Prostate gland (tissue), 2 donors: Measurements from ENCODE around the gene CDK11B. TPM values are rescaled to one million over a fixed set of nuclear protein-coding genes. Genes with fewer than 3 reads are reported as not detected.
"Not testable (repeated sequence)": the region's sequence is repeated elsewhere in the genome, so short reads cannot be mapped to it uniquely, and the experiment has no call there.

Experiments
- DNase-seq: peaks from one replicate; pipeline ENCODE4 v3.0.0-alpha.2; 2019; ENCODE audit warnings: low spot score
- H3K27ac ChIP-seq, 2 donors: fragments of 200-600 bp; sonication (generic); 2 replicates each; pipeline ENCODE4 v1.5.1; 2017 to 2019
- H3K27me3 ChIP-seq: fragments of 200-600 bp; sonication (generic); replicated peaks from 2 replicates; pipeline ENCODE4 v1.5.1; 2019; ENCODE audit not compliant: insufficient read depth
- H3K36me3 ChIP-seq, 2 donors: fragments of 200-600 bp; sonication (generic); 1 replicate in 1 of 2; 2 replicates in 1 of 2; pipeline versions ENCODE4 v1.5.1 to v1.8.1; 2017 to 2019
- H3K4me1 ChIP-seq: fragments of 200-600 bp; sonication (generic); replicated peaks from 2 replicates; pipeline ENCODE4 v1.5.1; 2019
- H3K4me3 ChIP-seq, 2 donors: fragments of 200-600 bp; sonication (generic); 2 replicates each; pipeline ENCODE4 v1.5.1; 2017 to 2019
- H3K9me3 ChIP-seq: fragments of 200-600 bp; sonication (generic); 2 replicates; pipeline ENCODE4 v1.5.1; 2017
- POLR2A ChIP-seq: fragments of 450-650 bp; IDR thresholded peaks from one replicate; pipeline ENCODE4 v1.6.1; 2016; ENCODE audit warnings: antibody characterized with exemption, mild to moderate bottlenecking
- POLR2AphosphoS5 ChIP-seq: sonication (generic); formaldehyde crosslinking; IDR thresholded peaks from one replicate; pipeline ENCODE4 v1.6.1; 2017; ENCODE audit warnings: antibody characterized with exemption
- WGBS: methylation state at CpG from one replicate; pipeline ENCODE4 v1.1.5; 2018; 5-methylcytosine and 5-hydroxymethylcytosine counted together
- intact Hi-C: fragments of 100-400 bp; cut with DNase I; formaldehyde crosslinking; loops from one replicate; pipeline ENCODE4 v1.14.2; 2022
- total RNA-seq, 2 donors: library from RNA; depleted of rRNA; stranded (reverse); fragments of >200 nt; gene quantifications; one replicate each; pipeline ENCODE4 v1.1.0, GENCODE V29; 2016
- TF ChIP-seq, protein P1 (sequence below), 4 experiments: fragments of 200-600 bp in 2 of 4; fragments of 450-650 bp in 2 of 4; sonication (generic) in 2 of 4; IDR thresholded peaks; 1 replicate in 3 of 4; 2 replicates in 1 of 4; pipeline ENCODE4 v1.5.1; 2016 to 2019; ENCODE audit warnings: antibody characterized with exemption in 4 of 4, mild to moderate bottlenecking in 2 of 4, moderate library complexity in 2 of 4

The CDK11B gene
- 10 to 100 TPM; 15.0 to 31.2 TPM for total RNA-seq

GRCh38 chr1:1658583-1659549, at the start of gene CDK11B:
Gene CDK11B (minus strand): TSS chr1:1659004. CDS start chr1:1657485, 1,519 bp downstream.
- TF ChIP-seq POLR2AphosphoS5 (peak; percentile 90), POLR2A (peak; percentile 39)
- TF ChIP-seq, protein P1, sequence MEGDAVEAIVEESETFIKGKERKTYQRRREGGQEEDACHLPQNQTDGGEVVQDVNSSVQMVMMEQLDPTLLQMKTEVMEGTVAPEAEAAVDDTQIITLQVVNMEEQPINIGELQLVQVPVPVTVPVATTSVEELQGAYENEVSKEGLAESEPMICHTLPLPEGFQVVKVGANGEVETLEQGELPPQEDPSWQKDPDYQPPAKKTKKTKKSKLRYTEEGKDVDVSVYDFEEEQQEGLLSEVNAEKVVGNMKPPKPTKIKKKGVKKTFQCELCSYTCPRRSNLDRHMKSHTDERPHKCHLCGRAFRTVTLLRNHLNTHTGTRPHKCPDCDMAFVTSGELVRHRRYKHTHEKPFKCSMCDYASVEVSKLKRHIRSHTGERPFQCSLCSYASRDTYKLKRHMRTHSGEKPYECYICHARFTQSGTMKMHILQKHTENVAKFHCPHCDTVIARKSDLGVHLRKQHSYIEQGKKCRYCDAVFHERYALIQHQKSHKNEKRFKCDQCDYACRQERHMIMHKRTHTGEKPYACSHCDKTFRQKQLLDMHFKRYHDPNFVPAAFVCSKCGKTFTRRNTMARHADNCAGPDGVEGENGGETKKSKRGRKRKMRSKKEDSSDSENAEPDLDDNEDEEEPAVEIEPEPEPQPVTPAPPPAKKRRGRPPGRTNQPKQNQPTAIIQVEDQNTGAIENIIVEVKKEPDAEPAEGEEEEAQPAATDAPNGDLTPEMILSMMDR (IDR thresholded peaks at IDR 0.05), result peak in 3 of 4 experiments; percentile 4 to 40 (median 36)
- H3K4me1 ChIP-seq, H3K36me3 ChIP-seq, H3K27me3 ChIP-seq, intact Hi-C loops, H3K9me3 ChIP-seq: not testable (repeated sequence)
- peak; percentile 82 for DNase-seq
- peak within 1 kb of the TSS; percentile 56 to 80 for H3K4me3 ChIP-seq
- WGBS, result under 1% methylated on average over 49 of the region's 96 CpGs
- H3K27ac ChIP-seq, result peak within 1 kb of the TSS; percentile 93 to 99

DNA sequence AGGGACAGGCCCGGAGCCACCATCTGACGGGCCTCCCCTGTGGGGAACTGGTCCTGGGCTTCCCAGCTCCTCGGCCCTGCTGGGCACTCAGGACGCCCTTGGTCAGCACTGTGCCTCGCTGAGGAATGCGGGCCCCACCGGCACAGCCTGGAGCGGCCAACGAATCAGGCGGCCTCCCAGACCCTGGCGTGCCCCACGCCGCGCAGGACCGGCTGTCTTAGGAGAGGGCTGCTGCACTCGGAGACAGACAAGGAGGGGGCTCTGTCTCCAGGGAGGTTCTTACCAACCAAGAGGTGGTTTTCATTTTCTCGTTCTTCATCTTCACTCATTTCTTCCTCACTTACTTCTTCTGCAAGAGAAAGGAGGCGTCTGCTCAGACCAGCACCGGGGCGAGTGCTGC, 49.1 kb upstream of the CDK11B start:
- H3K4me1 ChIP-seq, H3K27ac ChIP-seq, H3K27me3 ChIP-seq, H3K36me3 ChIP-seq, intact Hi-C loops, DNase-seq, H3K4me3 ChIP-seq, H3K9me3 ChIP-seq: not testable (repeated sequence)
- 93% methylated on average over 2 of the region's 20 CpGs for WGBS

GRCh38 chr1:1707241-1707640, 48.4 kb upstream of the CDK11B start:
- 91% methylated on average over 6 of the region's 23 CpGs for WGBS
- H3K4me3 ChIP-seq, H3K4me1 ChIP-seq, intact Hi-C loops, DNase-seq, H3K9me3 ChIP-seq, H3K36me3 ChIP-seq, H3K27ac ChIP-seq, H3K27me3 ChIP-seq: not testable (repeated sequence)

DNA sequence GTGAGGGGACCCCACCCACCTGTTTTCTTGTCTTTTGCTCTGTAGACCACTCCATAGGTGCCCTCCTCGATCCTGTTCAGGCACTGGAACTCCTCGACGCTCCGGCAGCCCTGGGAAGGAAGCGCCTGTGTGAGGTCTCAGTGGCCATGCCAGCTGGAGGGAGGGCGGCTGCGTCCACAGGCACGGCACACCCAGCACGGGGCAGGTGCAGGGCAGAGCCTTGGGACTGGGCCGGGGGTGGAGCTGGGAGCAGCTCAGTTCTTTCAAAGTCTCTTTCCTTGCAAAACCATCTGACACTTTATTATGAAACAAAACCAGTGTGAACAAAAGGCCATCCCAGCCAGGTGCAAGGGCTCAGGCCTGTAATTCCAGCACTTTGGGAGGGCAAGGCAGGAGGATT, 46.8 kb upstream of the CDK11B start:
- no CpG with 5 or more reads among the region's 10 CpGs for WGBS
- DNase-seq, H3K27ac ChIP-seq, H3K27me3 ChIP-seq, H3K4me3 ChIP-seq, H3K36me3 ChIP-seq, intact Hi-C loops, H3K4me1 ChIP-seq, H3K9me3 ChIP-seq: not testable (repeated sequence)

- H3K4me1 ChIP-seq, H3K4me3 ChIP-seq, H3K9me3 ChIP-seq, intact Hi-C loops, H3K36me3 ChIP-seq, H3K27ac ChIP-seq, DNase-seq, H3K27me3 ChIP-seq: not testable (repeated sequence)
- 90% methylated on average over 15 of the region's 27 CpGs for WGBS
Observed at GRCh38 chr1:1704284-1704957, 45.6 kb upstream of the CDK11B start.

DNA sequence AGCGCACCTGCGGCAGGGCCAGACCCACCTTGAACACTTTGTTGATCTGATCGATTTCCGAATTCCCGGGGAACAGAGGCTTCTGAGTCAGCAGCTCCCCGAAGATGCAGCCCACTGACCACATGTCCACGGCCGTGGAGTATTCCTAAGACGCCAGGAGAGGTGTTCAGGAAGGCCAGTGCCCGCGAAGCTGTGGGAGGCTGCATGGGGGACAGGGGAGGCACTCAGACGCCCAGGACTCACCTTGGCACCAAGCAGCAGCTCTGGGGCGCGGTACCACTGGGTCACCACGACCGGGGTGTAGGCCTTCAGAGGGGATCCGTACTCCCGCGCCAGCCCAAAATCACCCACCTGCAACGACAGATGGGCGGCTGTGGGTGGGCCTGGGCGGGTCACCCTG, 45.0 kb upstream of the CDK11B start:
- DNase-seq, result no peak
- 90% methylated on average over 20 of the region's 22 CpGs for WGBS
- TF ChIP-seq POLR2AphosphoS5 (no peak), POLR2A (no peak)
- TF ChIP-seq, protein P1 (IDR thresholded peaks at IDR 0.05), result no peak
- no peaks in the 10 kb centered on the region for H3K27me3 ChIP-seq
- no peaks in the 10 kb centered on the region for H3K36me3 ChIP-seq
- intact Hi-C loops, result no loop called here
- H3K4me3 ChIP-seq, result no peak overlapping the region
- H3K4me1 ChIP-seq, result no peaks in the 10 kb centered on the region
- no peak overlapping the region for H3K27ac ChIP-seq
- no peaks in the 10 kb centered on the region for H3K9me3 ChIP-seq

GRCh38 chr1:1702506-1702905, 43.7 kb upstream of the CDK11B start:
- H3K27ac ChIP-seq, H3K4me1 ChIP-seq, H3K9me3 ChIP-seq, H3K4me3 ChIP-seq, H3K36me3 ChIP-seq, intact Hi-C loops, DNase-seq, H3K27me3 ChIP-seq: not testable (repeated sequence)
- 80% methylated on average over 13 of the region's 18 CpGs for WGBS

DNA sequence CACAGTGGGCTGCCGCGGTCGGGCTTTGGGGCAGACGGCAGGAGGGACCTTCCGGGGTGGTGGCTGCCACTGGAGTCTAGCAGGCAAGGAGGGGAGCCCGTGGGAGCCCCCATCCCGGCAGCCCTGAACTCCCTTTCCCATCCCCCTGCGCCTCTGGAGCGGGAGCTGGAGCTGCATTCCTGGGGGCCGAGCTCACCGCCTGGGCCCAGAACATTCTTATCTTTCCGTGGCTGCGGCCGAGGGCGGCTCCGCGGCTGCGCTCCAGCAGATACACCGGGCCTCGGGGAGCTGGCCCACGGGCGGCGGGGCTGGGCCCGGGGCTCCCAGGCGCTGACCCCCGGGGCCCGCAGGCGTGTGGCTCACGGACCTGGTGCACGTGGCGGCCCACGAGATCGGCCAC, 41.8 kb upstream of the CDK11B start:
- H3K27me3 ChIP-seq, H3K36me3 ChIP-seq, H3K4me3 ChIP-seq, intact Hi-C loops, H3K9me3 ChIP-seq, DNase-seq, H3K4me1 ChIP-seq, H3K27ac ChIP-seq: not testable (repeated sequence)
- no CpG with 5 or more reads among the region's 33 CpGs for WGBS

DNA sequence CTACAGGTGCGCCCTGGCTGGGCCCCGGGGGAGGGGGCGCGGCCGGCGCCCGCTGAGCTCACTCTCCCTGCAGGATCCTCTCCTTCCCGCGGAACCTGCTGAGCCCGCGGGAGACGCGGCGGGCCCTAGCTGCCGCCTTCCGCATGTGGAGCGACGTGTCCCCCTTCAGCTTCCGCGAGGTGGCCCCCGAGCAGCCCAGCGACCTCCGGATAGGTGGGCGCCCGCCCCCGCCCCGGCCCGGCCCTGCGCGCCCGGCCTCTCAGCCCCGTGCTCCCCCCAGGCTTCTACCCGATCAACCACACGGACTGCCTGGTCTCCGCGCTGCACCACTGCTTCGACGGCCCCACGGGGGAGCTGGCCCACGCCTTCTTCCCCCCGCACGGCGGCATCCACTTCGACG, 41.3 kb upstream of the CDK11B start:
- H3K36me3 ChIP-seq, H3K27me3 ChIP-seq, H3K9me3 ChIP-seq, H3K27ac ChIP-seq, H3K4me1 ChIP-seq, intact Hi-C loops, H3K4me3 ChIP-seq, DNase-seq: not testable (repeated sequence)
- WGBS, result no CpG with 5 or more reads among the region's 45 CpGs

GRCh38 chr1:1699061-1699460, 40.3 kb upstream of the CDK11B start:
- H3K9me3 ChIP-seq, H3K4me1 ChIP-seq, H3K36me3 ChIP-seq, DNase-seq, intact Hi-C loops, H3K4me3 ChIP-seq, H3K27ac ChIP-seq, H3K27me3 ChIP-seq: not testable (repeated sequence)
- 90% methylated on average over 8 of the region's 19 CpGs for WGBS
